SHP77 (cell line): ENCODE results near the gene PTHLH.

Experiments
- DNase-seq, 2 experiments: peaks; one replicate each; lab custom pipeline; 2025; lab: John Stamatoyannopoulos, UW

The PTHLH gene

DNA sequence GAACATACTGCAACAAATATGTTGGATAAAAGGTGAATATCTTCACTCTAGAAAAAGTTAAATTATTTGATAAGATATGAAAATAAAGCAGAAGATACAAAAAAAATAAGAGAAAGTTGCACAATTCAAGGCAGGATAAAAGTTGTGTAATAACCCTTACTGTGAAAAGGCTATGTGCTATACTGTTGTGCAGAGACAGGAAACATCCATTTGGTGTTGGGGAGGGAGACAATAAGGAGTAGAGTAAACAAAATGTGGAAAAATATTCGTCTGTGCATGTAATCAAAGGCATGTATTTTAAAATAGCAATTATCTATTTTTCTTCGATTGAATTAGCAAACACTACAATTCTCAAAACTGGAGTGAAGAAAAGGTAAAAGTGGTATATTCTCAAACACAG lies 34.8 kb downstream of the PTHLH start:
- DNase-seq: no peak

DNA sequence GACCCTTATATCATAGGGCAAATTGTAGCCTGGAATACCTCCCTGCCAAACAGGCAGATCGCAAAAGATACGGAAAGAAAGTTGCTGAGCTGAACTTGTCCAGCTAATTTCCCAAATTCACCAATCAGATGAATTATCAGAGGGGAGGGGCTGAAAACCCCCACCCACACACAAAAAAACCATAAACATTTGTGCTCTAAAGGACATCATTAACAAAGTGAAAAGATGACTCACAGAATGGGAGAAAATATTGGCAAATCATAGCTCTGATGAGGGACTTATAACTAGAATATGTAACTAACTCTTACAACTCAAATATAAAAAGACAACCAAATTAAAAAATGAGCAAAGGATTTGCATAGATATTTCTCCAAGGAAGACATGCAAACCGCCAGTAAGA lies 36.3 kb downstream of the PTHLH start:
- no peak for DNase-seq

DNA sequence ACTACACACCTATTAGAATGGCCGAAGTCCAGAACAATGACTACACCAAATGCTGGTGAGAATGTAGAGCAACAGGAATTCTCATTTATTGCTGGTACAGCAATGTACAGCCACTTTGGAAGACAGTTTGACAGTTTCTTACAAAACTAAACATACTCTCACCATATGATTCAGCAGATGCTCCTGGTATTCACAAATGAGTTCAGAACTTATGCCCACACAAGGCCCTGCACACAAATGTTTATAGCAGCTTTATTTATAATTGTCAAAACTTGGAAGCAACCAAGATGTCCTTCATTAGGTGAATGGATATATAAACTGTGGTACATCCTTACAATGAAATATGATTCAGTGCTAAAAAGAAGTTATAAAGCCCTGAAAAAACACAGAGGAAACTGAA lies 38.3 kb downstream of the PTHLH start:
- DNase-seq: no peak

DNA sequence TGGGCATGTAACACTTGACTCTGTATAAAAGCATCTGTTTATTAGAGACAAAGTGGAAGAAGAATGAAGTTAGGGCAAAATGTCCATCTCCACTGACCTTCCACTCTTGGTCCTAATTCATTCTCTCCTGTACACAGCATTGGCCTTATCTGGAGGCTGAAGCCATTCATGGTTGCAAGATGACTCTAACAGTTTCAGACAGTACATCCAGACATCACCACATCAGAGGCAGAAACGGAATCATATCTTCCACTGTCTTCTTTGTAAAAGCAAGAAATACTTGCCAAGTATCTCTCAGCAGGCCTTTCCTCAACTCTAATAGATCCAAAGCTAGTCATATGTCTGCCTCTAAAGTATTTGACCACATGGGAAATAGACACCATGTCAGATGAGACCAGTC lies 41.1 kb downstream of the PTHLH start:
- no peak for DNase-seq

DNA sequence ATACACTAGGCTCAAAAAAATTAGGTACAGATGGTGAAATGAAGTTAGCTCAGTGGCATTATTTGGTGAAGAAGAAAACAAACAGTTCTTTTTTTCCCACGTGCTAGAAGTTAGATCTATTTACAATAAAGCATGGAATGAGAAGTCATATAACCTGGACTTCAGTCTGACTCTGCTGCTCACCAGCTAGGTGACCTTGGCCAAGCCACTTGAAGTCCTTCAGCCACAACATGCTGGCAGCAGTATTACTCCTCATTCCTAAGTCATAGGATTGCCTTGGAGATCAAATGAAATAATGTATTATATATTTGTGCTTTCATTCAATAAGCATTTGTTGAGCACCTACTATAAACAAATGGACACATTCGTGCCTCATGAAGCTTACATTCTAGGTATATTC lies 45.2 kb downstream of the PTHLH start:
- DNase-seq: no peak

DNA sequence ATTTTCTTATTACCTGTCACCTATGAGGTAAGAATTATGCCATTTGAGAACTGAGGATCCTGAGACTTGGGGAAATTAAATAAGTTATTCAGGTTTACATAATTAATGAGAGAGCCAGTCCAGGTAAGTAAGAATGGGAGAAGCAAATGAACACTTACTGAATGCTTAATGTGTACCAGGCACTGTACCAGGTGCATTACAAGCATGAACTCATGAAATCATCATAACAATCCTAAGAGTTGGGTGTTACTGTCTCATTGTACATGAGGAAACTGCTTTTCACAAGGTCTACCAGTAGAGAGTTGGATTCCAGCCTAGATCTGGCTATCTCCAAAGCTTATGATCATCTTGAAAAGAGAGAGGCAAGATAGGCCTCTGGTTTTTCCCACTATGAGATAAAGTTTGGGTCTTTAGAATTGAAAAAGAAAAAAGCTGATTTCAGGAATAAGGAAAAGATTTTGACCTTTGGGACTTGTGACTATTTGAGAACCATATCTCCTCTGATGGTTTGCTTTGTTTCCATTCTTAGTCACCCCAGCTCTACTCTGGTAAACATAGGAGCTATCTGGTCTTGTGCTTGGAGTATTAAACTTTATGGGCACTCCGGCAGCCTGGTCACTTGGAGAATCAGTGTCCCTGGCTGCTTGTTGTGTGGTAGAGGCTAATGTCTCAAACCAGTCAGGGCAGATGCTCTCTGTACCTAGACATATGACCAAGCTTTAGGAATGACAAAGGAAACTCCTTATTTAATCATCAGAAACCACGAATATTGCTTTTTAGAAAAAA lies 48.0 kb downstream of the PTHLH start:
- DNase-seq: no peak

DNA sequence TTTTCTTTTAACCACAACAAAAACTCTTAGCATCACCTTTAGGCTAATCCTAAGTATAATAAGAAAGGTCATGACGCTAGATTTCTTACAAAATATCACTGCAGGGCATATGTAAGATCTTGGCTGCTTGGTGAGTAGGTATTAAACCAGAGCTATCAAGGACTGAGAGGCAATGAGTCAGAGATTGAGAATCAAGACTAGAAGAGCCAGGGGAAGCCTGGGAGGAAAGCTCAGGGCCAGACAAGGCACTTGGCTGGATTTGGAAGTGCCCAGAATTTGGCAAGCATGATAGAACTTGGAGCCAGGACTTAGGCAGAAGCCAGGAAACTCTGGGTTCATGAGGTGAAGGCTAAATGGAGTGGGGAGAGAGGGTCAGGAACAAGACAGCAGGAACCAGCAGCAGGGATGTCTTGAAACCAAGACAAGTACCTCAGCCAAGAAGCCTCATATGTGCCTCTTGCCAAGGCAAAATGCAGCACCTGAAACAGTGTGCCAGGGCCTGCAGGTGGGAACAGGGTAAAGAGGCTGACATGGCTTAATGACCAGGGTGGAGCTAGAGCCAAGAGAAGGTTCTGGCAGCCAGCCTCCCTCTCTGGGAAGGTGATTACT lies 49.9 kb downstream of the PTHLH start:
- no peak for DNase-seq

DNA sequence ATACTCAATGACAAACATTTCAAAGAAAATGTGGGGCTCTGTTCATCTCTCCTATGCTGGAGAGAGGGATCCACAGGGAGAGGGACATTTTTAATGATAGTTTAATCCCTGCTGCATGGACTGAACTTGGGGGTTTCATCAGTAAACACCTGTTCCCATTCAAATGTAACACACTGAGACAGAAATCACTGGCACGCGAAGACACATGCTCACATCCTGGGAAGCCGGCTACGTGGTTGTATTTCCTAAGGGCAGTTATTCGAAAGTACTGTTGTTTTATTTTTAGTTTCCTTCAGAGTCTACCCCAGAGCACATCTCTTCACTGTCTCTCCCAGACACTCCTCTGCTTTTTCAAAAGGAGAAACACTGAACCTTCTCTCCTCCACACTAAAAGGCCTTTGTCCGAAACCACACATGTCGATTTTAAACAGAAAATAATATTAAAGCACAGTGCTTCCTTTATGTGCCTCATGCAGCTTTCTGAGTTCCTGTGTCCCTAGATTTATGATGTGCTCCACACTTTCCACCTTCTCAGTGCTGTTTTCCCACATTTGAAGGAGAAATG lies 52.8 kb downstream of the PTHLH start:
- DNase-seq: no peak

DNA sequence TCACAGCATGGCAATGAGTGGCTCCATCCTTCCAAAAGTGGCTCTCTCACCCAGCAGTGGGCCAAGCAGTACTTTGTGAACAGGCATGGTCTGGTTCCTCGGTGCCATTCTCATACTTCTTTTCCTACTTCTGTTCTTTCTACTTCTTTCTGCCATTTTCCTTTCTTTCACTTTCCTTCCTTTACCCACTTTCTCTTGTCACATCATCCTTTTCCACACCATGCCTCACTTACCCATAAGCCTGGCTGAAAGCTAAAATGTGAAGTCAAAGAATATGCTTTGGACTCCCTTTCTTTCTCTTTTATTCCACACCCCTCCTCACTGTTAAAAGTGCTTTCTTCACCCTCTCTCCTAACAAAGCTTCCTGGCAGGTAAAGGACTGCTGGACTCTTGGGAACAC lies 57.0 kb downstream of the PTHLH start:
- DNase-seq: no peak

DNA sequence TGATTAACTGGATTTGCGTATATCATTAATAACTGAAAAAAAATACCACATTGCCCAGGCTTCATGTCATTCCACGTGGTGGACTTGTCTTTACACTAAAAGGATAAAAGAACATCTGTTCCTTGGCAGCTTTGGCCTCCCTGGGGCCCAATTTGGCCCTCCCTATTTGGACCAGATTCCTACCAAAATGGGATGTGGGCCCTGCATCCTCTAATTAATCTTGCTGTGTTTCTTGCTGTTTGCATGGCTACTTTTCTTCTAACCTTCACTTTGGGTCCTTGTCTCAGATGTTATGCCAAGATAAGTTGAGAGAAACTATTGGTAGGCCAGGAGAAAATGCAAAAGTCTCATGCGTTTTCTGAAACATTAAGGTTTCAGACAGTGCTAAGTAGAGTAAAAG lies 57.5 kb downstream of the PTHLH start:
- no peak for DNase-seq

DNA sequence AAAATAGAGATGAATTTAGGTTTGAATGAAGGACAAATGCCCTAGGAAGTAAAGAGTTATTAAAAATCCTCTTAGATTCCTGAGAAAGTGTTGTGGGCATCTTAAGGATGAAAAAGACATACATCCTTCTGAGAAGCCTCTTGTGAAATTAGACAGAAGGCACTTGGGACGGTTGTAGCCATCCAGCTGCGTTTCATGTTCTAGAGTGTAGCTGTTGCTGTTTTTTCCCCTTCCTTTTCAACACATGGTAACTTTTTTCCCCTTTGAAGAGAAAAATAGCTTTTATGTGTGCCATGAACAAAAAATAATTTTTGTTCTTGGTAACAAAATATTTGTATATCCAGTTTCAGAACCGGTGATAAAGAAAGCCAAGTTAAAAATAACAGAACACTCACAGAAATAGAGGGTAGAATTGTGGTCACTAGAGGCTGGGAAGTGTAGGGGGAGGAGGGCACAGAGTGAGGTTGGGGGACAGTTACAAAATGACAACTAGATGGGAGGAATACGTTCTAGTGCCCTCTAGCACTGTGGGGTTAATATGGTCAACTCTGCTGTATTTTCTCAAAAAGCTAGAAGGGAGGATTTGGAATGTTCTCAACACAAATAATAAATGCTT lies 58.4 kb downstream of the PTHLH start:
- DNase-seq: no peak

DNA sequence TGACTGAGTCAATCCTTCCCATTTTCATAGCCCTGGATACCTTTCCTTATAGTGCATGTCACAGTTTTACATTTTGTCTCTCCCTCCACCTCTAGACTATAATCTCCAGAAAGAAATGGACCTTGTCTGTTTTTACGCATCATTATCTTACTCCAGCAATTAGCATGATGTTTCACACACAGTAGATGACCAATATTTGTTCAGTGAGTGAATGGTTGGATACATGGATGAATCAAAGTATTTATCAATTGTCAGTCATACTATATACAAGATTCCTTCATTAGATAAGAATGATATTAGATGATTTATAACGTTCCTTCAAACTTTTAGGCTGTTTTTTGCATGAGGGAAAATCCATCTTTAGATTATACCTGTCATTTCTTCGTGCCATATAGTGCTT lies 61.1 kb downstream of the PTHLH start:
- DNase-seq: no peak
